OCI-LY1 (cell line): ENCODE data around the gene ELK3.

Source experiments
- CTCF ChIP-seq: fragments of 200-600 bp; sonication (generic), shearing (Covaris generic); IDR thresholded peaks from 2 replicates; pipeline ENCODE4 v1.5.1; 2017; ENCODE audit warnings: mild to moderate bottlenecking, antibody characterized with exemption, low read length, moderate library complexity, mixed read lengths
- EZH2 ChIP-seq: fragments of 200-600 bp; sonication (generic), shearing (Covaris generic); IDR thresholded peaks from 2 replicates; pipeline ENCODE4 v1.8.0; 2017; ENCODE audit warnings: borderline replicate concordance, mixed run types, mild to moderate bottlenecking, antibody characterized with exemption, low read length, moderate library complexity, mixed read lengths

- TF ChIP-seq CTCF (no peak), EZH2 (no peak)
Observed at GRCh38 chr12:96196781-96197180, 2.6 kb downstream of the ELK3 start.
